Right lobe of liver (tissue), 6 donors: Measurements from ENCODE around the gene ARMC3. TPM values are rescaled to one million over a fixed set of nuclear protein-coding genes. Genes with fewer than 3 reads are reported as not detected.
A peak's percentile ranks its signal among the peaks of the same experiment; 100 is the strongest.
"Not testable (repeated sequence)": the region's sequence is repeated elsewhere in the genome, so short reads cannot be mapped to it uniquely, and the experiment has no call there.

Source experiments
- ATAC-seq, 4 donors: fragments of 200-7000 bp; cut with Tn5 transposase; one replicate each; pipeline ENCODE4 v1.9.1; 2020; ENCODE audit warnings: mild to moderate bottlenecking in 4 of 4, moderate library complexity in 4 of 4
- DNase-seq, 3 donors: peaks; one replicate each; pipeline ENCODE4 v3.0.0-alpha.2; 2020
- H3K27ac ChIP-seq, 3 donors: fragments of 200-600 bp; one replicate each; pipeline ENCODE4 v1.8.0; 2022
- H3K27me3 ChIP-seq, 2 donors: fragments of 200-600 bp; one replicate each; pipeline ENCODE4 v1.8.0; 2022
- H3K36me3 ChIP-seq, 4 donors: fragments of 200-600 bp; sonication (generic) in 1 of 4; one replicate each; pipeline versions ENCODE4 v1.5.1 to v1.8.0; 2017 to 2022; ENCODE audit warnings: control low read depth in 1 of 4
- H3K4me1 ChIP-seq, 4 donors: fragments of 200-600 bp; sonication (generic) in 1 of 4; one replicate each; pipeline versions ENCODE4 v1.5.1 to v1.8.0; 2017 to 2022; ENCODE audit warnings: control low read depth in 1 of 4
- H3K4me3 ChIP-seq, 3 donors: fragments of 200-600 bp; one replicate each; pipeline ENCODE4 v1.8.0; 2022
- H3K9me3 ChIP-seq, 4 donors: fragments of 200-600 bp; sonication (generic) in 1 of 4; one replicate each; pipeline versions ENCODE4 v1.5.1 to v1.8.0; 2017 to 2022; ENCODE audit warnings: control low read depth in 1 of 4
- POLR2A ChIP-seq: fragments of 450-650 bp; IDR thresholded peaks from one replicate; pipeline ENCODE4 v1.6.1; 2017; ENCODE audit warnings: antibody characterized with exemption, mild to moderate bottlenecking
- WGBS: methylation state at CpG from one replicate; pipeline ENCODE4 v1.1.6; 2018; ENCODE audit warnings: low coverage, low lambda C conversion rate; ENCODE audit not compliant: insufficient coverage; ENCODE audit errors: missing lambda C conversion rate; 5-methylcytosine and 5-hydroxymethylcytosine counted together
- intact Hi-C, 2 donors: fragments of 100-400 bp; cut with DNase I; formaldehyde crosslinking; loops; one replicate each; pipeline versions ENCODE4 v1.11.2 to v1.14.1; 2022
- total RNA-seq, 6 experiments: library from RNA; depleted of rRNA in 2 of 6; stranded (reverse); fragments of >200 nt in 2 of 6; fragmentation: NEBNext Ultra II Directional in 3 of 6; extraction: Animal tissue kit (Norgen Biotek cat#: 25700) in 3 of 6; gene quantifications; one replicate each; pipeline versions ENCODE4 v1.1.0 to v1.2.4, GENCODE V29; 2016 to 2023
- TF ChIP-seq, protein P1 (sequence below), 4 donors: fragments of 200-600 bp in 3 of 4; fragments of 450-650 bp in 1 of 4; IDR thresholded peaks; one replicate each; pipeline versions ENCODE4 v1.5.1 to v1.8.0; 2016 to 2022; ENCODE audit warnings: antibody characterized with exemption in 4 of 4, mild to moderate bottlenecking in 2 of 4
- donor health status: DM: no; HTN: yes; CAD: no.
- donor health status: DM: no; HTN: no; CAD: no.
- donor health status: DM: no; HTN: no; CAD: no.
- donor health status: DM: no; HTN: yes; CAD: no.
- donor health status: DM: no; HTN: yes; CAD: no.

Gene ARMC3
- total RNA-seq, 6 experiments from 2014 or later, result not detected

DNA sequence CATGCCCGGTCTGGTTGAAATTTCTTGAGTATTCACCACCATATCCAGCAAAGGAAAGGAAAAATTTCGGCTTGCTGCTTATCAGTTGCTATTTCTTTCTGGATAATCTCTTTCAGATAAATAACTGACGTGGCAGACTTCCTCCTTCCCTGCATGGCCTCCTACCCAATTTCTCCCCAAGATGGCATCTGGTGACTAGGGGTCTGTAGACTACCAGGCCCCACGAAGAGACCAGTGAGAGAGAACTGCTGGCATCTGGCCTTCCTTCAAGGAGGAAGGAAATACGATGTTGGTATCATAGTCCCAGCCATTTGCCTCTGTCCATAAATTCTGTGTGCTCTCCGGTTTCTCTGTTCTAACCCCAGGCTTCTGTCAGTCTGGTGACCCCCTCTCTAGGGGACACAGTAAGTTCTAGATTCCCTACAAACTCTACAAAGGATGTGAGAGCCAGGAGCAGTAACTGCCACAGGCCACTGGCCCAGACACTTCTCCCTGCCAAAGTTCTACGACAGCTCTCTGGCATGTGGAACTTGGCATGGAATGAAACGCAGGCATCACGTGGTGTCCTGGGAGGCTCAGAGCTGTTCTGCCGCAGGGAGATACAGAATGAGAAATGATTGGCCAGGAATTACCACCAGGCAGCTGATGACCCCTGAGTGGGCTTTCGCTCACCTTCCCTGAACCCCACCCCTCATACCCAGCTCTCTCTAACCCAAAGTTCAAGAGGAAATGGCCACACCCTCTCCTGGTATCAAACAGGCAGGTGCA lies 137.5 kb downstream of the ARMC3 start:
- intact Hi-C loops, result no loop called here
- peaks cover 0 to 9% (median 2%) of the 10 kb centered on the region in 4 donors for H3K4me1 ChIP-seq
- H3K9me3 ChIP-seq, result no peaks in the 10 kb centered on the region
- DNase-seq, result peak; percentile 79 to 89 (median 85)
- H3K27me3 ChIP-seq, result no peaks in the 10 kb centered on the region
- TF ChIP-seq, protein P1, sequence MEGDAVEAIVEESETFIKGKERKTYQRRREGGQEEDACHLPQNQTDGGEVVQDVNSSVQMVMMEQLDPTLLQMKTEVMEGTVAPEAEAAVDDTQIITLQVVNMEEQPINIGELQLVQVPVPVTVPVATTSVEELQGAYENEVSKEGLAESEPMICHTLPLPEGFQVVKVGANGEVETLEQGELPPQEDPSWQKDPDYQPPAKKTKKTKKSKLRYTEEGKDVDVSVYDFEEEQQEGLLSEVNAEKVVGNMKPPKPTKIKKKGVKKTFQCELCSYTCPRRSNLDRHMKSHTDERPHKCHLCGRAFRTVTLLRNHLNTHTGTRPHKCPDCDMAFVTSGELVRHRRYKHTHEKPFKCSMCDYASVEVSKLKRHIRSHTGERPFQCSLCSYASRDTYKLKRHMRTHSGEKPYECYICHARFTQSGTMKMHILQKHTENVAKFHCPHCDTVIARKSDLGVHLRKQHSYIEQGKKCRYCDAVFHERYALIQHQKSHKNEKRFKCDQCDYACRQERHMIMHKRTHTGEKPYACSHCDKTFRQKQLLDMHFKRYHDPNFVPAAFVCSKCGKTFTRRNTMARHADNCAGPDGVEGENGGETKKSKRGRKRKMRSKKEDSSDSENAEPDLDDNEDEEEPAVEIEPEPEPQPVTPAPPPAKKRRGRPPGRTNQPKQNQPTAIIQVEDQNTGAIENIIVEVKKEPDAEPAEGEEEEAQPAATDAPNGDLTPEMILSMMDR (IDR thresholded peaks at IDR 0.05), result no peak
- TF ChIP-seq POLR2A, result no peak
- no peaks in the 10 kb centered on the region for H3K36me3 ChIP-seq
- no peak overlapping the region for H3K4me3 ChIP-seq
- no peak overlapping the region for H3K27ac ChIP-seq
- ATAC-seq, result peak; percentile 96 to 98 (median 98)
- 34% methylated on average over 11 of the region's 11 CpGs for WGBS

DNA sequence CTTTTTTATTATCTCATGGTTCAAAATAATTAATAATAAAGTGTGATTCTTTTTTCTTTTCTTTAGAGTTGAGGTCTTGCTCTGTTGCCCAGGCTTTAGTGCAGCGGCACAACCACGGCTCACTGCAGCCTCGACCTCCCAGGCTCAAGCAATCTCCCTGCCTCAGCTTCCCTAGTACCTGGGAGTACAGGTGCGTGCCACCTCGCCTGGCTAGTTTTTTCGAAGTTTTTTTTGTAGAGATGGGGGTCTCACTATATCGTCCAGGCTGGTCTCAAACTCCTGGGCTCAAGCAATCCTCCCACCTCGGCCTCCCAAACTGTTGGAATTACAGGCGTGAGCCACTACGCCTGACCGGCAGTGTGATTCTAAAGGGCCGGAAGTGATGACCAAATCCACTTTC lies 139.5 kb downstream of the ARMC3 start:
- DNase-seq (no peak), ATAC-seq (no peak)
- Histone ChIP-seq H3K4me3 (no peak overlapping the region), H3K4me1 (peaks cover 0 to 9% (median 3%) of the 10 kb centered on the region in 4 donors), H3K27me3 (no peaks in the 10 kb centered on the region), H3K27ac (no peak overlapping the region), H3K36me3 (no peaks in the 10 kb centered on the region), H3K9me3 (no peaks in the 10 kb centered on the region)
- intact Hi-C loops, result no loop called here
- no peak for TF ChIP-seq POLR2A
- TF ChIP-seq, protein P1 (IDR thresholded peaks at IDR 0.05), result no peak
- 77% methylated on average over 11 of the region's 12 CpGs for WGBS

DNA sequence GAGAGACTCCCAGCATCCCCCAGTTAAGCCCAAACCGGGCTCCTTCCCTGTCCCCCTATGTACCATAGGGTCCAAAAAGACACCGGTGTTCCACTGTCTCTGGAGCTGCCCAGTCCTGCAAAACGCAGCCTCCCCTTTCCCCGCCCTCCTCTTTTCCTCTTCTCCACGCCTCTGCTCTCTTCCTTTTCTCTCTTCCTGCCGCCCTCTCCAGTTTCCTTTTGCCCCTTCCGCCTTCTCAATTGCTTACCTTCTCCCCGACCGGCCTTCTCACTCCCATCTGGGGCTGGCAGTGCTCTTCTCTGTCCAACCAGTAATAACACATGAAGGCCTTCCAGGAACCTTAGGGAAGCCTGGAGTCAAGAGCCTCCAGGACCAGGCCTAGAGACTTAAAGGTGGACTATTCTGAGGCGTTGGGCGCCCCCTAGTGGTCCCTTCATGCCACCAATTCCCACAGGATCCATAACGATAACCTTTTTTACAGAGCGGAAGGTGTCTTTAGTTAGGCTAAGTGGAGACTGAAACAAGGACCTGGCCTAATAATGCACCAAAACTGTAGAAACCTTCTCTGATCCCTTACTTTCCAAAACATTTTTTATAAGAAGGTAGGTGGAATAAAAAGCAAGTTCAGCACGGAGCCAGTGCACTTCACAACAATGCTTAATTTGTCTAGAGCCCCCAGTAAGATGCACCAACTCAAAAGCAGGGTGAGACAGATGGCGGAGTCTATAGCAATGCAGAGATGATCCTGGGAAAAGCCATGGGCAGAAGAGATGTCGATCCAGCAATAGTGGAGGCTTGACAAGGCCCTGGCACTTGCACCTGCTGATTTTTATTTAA lies 140.3 kb downstream of the ARMC3 start:
- intact Hi-C loops, result no loop called here
- peaks cover 0 to 9% (median 4%) of the 10 kb centered on the region in 4 donors for H3K4me1 ChIP-seq
- H3K27ac ChIP-seq, result no peak overlapping the region
- H3K4me3 ChIP-seq, result no peak overlapping the region
- DNase-seq (peak; percentile 72 to 78 (median 72)), ATAC-seq (peak; percentile 74 to 81 (median 76))
- 39% methylated on average over 15 of the region's 16 CpGs for WGBS
- TF ChIP-seq POLR2A, result no peak
- TF ChIP-seq, protein P1 (IDR thresholded peaks at IDR 0.05), result peak; percentile 82 to 93 (median 85)
- no peaks in the 10 kb centered on the region for H3K9me3 ChIP-seq
- no peaks in the 10 kb centered on the region for H3K36me3 ChIP-seq
- H3K27me3 ChIP-seq, result no peaks in the 10 kb centered on the region

DNA sequence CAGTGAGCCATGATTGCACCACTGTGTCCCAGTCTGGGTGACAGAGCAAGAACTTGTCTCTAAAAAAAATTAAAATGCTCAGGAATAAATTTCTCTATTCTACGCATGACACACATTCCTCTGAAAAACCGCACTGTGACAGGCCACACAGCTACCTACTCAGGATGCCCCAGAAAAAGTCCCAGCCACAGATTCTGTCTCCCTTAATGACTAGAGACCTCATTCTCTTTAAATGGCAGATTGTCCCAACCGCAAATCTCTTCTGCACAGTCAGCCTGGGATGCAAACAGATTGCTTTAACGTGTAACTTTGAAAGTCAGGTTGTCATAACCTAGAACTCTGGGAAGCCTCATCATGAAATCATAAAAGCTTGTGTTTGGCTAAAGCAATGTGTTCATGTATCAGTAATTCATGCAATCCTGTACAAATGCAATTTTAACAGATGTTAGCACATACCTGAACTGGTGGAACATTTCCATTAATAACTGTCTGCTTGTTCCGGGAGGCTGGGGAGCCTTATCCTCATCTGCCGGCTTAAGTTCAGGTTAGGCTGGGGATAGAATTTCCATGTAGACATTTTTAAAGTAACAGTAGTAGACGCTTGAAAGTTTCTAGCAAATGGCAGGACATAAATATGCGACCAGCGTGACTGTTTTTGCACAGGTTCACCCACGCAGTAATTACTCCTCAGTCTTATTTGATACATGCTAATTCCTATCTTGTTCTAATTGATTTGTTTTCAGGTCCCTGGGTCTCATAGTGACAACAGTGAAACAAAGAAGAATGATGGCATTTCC lies 141.4 kb downstream of the ARMC3 start:
- no peaks in the 10 kb centered on the region for H3K27me3 ChIP-seq

DNA sequence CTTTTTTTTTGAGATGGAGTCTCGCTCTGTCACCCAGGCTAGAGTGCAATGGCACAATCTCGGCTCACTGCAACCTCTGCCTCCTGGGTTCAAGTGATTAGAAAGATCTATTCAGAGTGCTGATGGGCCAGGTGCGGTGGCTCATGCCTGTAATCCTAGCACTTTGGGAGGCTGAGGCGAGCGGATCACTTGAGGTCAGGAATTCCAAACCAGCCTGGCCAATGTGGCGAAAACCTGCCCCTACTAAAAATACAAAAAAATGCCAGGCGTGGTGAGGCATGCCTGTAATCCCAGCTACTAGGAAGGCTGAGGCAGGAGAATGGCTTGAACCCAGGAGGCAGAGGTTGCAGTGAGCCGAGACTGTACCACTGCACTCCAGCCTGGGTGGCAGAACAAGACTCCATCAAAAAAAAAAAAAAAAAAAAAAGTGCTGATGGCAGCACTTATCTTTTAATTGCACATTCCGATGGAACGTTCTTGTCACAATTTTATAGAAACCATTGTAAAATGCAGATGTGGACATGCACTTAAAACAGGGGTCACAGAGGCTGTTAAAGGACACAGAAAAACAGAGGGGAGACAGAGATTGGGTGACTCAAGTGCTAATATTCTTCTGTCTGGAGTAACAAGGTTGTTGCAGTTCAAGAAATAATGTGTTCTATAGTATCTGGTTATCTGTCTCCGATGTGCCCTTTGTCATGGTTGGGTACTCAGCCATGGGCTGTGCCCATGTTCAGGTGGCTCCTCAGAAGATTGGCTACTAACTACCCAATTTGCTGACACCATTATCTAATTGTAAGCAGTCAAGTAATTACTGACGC lies 142.4 kb downstream of the ARMC3 start:
- H3K4me1 ChIP-seq, H3K4me3 ChIP-seq, intact Hi-C loops, DNase-seq, H3K27ac ChIP-seq, H3K36me3 ChIP-seq, ATAC-seq, H3K27me3 ChIP-seq, H3K9me3 ChIP-seq: not testable (repeated sequence)
- WGBS, result 82% methylated on average over 10 of the region's 12 CpGs

More for the DNA sequence above, 141.4 kb downstream of the ARMC3 start:
- no peaks in the 10 kb centered on the region for H3K36me3 ChIP-seq
- H3K4me1 ChIP-seq, result peaks cover 0 to 9% (median 4%) of the 10 kb centered on the region in 4 donors
- no peak overlapping the region for H3K27ac ChIP-seq
- DNase-seq, result no peak
- TF ChIP-seq POLR2A, result no peak
- TF ChIP-seq, protein P1 (IDR thresholded peaks at IDR 0.05), result no peak
- H3K4me3 ChIP-seq, result no peak overlapping the region
- 79% methylated on average over 10 of the region's 10 CpGs for WGBS
- intact Hi-C loops, result no loop called here
- H3K9me3 ChIP-seq, result no peaks in the 10 kb centered on the region
- no peak for ATAC-seq
